T1000 (cell line): ENCODE data around the gene NAP1L4.

Experiments used
- DNase-seq: peaks from one replicate; lab custom pipeline; 2025; ENCODE audit warnings: mixed read lengths; lab: John Stamatoyannopoulos, UW

Gene NAP1L4

DNA sequence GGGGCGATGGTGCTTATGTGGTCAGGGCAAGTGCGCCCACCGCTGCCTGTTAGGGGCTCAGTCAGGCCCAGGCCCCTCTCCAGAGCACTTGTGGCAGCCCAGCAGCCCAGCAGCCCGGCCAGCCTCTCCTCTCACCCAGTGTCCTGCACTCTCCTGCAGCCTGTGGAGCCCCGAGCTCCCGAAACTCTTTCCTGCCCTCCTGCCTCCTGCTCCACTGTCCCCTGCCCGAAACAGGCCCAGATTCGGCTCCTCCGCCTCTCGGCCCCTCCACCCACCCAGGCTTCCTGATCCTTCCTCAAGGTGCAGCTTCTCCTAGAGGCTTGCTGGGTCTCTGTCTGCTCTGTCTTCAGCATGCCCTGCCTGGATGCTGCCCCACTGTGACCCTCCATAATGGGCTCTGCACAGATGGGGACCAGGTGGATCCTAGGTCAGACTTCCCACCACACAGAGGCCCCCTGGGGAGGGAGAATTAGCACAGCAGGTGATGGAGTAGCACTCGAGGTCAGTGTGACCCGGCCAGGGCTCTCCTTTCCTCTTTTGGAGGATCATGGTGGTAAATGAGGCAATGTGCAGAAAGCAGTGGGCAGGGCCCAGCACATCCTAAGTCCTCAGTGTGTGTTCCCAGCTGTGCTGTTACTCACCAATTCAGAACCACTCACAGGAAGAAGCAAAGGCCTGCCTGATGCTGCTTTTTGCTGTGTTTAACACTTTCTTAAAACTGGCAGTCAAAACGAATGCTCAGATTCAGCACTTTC lies 18.6 kb upstream of the NAP1L4 start:
- DNase-seq: no peak

DNA sequence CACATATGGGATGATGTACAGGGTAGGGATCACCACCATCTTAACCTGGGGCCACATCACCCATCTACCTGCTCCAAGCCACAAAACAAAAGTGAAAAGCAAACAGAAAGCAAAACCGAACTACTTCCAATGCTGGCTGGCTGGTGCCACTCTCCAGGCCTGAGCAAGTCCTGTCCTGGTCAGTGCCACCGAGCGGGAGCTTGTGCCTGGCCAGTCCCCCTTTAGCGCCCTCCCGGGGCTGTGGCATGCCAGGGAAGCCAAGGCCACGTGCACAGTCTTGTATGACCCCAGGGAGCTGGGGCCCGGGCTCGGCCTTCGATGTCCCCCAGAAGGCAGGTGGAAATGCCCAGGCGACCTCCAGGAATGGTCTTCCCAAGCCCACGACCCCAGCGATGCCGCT lies 17.9 kb upstream of the NAP1L4 start:
- no peak for DNase-seq

DNA sequence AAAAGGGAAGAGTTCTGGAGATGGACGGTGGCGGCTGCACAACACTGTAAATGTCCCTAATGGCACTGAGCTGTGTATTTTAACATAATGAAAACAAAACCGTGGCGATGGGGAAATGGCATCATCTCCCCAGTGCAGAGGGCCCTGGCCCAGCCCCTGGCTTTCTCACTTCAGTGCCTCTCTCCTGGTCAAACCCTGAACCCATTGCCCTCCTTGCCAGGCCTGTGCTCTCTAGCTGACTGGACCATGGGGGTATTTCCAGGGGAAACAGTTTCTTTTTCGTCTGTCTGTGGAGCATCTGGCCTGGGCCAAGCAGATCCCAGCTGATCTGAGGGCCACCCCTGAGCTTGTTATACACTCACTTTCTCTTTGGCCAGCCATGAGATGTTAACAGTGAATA lies 17.4 kb upstream of the NAP1L4 start:
- DNase-seq: no peak

DNA sequence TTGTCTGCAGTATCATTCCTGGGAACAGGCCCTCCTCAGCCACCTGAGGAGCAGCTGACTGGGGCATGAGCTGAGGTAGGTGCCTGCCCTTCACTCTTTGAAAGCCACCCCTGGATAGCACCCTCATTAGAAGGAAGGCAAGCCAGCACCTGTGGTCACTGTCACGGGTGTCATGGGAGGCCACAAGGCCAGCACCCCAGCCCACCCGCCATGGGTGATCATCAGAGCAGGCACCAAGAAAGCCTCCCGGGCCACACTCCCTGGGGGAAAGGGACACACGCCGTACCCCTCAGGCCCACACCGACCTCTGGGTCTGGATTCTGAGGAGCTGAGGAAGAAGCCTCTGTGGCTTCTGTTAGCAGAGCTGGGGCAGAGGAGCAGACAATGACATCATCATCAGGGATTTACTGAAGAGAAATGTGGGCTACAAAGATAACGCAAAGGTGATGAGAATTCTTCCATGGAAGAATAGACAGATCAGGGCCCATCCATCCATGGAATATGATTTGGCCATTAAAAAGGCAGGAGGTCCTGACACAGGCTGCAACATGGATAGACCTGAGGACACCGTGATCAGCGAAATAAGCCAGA lies 16.7 kb upstream of the NAP1L4 start:
- DNase-seq: no peak

DNA sequence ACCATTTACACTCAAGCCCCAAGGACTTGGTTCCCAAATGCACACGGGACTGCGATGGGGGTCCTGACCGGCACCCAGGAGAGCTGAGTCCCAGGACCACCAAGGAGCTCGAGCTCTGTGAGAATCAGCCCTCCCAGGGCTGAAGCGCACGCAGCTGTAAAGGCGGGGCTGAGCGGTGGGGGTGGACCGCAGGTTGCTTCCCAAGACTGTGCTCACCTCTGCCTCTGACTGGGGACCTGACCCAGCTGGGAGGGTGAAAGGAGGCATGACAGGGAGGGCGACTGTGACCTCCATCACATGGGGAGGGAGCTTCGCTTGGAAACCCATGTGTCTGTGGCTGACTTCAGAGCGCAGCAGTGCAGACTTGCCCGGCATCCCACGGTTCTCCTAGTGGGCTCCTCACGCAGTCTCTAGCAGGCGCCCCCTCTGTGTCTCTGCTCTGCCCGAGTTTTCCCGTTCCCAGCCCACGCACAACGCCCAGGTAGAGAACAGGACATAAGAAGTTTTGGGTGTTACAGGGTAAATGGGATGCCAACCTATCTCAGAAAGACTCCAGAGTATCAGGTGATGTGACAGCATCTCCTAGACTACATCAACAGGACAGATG lies 15.4 kb upstream of the NAP1L4 start:
- no peak for DNase-seq

DNA sequence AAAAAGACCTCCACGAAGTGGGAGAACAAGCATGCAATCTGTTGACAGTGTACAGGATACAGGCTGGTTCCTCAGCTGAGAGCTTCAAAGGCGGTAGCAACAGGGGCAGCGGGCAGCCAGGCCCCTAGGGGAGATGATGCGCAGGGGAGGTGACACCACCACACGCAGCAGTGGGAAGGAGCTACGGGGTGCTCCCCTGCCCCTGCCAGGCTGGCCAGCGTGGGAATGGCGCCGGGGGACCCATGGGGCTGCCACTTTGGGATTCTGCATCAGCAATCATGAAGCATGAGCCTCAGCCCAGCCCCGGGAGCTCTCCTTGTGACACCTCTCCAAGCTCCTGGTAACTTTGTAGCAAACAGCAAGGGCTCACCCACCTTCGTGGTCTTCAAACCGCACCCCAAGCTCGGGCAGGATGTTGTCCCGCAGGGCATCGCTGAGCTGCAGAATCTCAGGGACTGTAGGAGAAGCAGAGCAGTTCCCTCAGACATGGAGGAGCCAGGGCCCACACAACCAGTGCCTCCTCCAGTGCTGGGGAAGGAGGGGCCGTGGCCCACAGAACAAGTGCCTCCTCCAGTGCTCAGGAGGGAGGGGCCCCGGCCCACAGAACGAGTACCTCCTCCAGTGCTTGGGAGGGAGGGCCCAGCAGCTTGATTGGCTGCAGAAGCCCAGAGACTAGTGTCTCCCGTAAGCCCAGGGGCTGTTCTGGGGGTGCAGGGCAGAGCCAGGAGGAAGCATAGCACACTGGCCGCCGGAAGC lies 14.6 kb upstream of the NAP1L4 start:
- DNase-seq: no peak

DNA sequence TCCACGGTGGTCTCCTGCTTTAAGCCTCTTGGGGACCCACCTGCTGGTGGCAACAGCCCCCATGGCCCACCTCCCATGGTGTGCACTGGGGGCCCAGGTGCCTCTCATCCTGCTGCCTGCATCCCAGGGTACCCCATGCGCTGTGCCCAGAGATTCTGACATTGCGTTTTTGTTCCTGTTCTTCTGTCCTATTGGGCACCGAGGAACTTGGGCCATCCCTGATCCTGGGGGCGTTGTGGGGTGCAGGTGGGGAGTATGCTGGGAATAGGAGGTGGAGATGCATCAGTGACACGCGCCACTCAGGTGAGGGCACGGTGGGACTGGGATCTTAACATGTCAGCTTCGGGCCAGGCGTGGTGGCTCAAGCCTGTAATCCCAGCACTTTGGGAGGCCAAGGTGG lies 12.4 kb upstream of the NAP1L4 start:
- no peak for DNase-seq

DNA sequence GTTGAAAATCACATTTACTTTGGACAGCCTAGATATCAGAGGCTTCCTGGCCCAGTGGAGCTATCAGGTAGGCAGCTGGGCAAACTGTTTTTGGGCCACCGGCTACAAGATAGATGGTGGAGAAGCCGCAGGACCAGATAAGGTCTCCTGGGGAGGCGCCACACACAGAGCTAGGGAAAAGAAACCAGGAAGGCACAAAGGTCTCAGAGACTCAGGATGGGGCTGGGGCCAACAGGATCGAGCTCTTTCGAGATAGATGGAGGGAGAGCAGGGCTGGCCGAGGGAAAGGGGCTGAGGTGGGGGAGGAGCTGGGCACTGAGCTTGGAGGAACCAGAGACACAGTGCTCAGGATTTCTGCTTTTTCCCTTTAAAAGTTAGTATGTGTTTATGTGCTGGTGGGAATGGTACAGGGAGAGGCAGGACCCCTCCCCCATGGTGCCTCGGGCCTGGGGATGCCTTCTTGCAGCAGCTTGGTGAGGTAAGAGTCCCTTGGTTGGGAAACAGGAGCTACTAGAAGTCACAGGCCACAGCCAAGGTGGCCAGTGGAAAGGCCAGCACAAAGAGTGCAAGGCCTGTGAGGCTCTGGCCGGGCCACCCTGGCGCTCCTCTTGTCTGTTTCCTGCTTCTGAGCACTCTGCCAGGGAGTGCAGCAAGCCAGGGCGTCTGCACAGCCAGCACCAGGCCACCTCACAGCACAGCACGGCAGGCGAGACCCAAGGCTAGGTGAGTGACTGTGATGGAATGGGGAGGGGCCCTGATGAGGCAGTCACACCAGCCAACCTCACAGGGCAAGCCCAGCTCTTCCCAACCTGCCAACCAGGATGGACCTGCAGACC lies 11.5 kb upstream of the NAP1L4 start:
- no peak for DNase-seq

DNA sequence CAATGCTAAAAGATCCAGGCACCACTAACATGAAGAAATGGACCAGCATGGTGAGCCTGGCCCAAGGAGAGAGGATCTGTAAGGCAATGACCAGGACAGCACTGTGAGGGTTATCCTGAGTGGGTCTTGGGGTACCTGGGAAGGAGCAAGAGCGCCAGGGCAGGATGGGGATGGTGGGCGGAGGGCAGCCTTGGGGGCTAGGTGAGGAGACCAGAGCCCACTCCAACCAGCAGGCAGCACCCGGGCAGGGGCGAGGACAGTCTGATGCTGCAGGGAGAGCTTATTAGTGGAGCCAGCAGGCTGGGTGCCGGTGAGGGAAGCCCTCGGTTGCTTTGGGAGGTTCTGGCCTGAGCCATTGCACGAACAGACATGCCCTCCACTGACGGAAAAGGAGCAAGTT lies 10.7 kb upstream of the NAP1L4 start:
- no peak for DNase-seq

DNA sequence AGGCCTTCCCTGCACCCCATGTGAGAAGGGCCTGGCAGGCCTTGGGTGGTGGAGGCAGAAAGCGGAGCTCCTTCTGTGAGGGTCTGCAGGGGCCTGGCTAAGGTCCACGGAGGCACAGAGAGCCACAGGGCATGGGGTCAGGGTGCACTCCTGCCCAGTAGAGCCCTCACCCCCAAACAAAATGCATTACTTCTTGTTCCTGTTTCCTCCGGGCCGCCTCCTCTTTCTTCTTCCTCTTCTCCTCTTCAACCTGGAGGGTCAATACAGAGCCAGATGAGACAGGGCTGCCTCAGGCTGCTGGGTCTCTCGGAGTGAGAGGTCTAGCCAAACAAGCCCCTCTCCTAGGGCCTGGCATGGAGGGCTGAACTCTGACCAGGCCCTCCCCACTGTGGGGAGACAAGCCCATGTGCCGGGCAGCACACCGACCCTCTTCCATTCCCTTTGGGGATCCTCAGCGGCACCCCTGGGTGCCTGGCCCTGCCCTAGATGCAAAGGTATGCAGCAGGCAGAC lies 10.3 kb upstream of the NAP1L4 start:
- DNase-seq: no peak

DNA sequence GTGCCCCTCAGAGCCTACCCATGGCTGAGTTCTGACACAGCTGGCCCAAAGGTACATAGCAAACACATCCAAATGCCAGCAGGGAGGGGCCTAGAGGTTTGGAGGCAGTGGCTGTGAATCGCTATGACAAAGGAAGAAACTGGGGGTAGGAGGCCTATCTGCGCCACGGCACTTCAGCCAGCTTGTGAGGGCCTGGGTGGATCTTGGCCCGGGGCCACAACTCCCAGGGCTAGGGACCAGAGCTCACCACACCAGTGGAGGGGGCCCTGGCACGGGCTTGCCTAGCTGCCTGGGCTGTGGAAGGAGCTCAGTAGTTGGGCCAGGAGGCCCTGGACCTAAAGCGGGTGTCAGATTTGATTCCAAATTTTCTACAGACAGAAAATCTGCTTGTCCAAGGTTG lies 9.4 kb upstream of the NAP1L4 start:
- no peak for DNase-seq

DNA sequence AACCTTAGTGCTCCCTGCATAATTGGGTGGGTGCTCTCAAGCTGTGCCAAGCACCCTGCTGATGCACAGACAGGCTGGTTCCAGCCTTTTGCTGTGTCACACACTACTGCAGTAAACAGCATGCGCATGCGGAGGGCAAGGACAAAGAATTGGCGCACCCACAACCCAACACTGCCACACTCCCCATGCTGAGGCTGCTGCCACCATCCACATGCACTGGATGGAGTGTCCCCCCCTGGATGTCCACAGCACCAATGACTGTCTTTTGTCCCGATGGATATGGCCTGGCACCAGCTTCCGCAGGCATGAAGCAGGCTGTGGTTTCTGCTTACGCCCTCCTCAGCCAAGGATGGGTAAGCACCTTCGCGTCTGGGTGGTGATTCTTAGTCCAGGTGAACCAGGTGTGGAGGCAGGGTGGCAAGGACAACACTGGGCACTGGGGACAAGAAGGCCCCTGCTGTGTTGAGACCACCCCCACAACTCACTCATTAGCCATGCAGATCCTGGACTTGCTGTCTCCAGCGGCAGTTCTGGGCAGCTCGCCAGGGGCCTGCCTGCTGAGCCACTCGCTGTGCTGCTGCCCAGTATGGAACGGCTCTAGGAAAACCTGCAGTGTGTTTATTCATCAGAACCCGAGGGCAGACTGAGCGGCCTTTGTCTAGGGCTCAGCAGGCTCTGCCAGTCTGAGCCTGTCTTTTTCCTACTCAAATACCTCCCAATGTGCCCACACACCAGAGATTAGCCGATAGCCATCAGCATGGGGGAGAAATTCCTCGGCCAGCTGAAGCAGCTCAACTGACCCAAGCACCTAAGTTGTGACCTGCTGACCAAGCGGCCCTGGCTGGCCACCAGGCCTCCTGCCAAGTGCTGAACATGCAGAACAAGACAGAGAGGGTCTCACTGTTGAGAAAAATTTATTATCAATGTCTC lies 8.2 kb upstream of the NAP1L4 start:
- DNase-seq: no peak

DNA sequence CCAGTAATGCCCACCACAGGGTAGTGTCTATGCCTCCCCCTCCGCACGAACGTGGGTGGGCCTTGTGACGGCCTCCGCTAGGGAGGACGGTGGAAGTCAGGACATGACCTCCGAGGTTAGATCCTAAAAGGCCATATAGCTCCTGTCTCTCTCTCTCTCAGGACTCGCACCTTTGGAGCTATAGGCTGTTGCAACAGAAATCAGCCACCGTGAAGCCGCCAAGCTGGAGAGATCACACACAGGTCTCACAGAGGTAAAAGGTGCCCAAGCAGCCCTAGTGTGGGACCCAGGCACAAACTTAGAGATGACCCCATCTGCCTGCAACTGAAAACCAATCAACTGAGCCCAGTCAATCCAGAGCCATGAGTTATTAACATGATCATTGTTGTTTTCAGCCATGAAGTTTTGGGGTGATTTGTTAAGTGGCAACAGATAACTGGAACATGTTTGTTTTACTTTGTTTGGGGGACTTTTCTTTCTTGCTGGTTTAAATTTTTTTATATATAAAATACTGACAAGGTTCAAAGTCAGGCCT lies 7.4 kb upstream of the NAP1L4 start:
- DNase-seq: no peak

DNA sequence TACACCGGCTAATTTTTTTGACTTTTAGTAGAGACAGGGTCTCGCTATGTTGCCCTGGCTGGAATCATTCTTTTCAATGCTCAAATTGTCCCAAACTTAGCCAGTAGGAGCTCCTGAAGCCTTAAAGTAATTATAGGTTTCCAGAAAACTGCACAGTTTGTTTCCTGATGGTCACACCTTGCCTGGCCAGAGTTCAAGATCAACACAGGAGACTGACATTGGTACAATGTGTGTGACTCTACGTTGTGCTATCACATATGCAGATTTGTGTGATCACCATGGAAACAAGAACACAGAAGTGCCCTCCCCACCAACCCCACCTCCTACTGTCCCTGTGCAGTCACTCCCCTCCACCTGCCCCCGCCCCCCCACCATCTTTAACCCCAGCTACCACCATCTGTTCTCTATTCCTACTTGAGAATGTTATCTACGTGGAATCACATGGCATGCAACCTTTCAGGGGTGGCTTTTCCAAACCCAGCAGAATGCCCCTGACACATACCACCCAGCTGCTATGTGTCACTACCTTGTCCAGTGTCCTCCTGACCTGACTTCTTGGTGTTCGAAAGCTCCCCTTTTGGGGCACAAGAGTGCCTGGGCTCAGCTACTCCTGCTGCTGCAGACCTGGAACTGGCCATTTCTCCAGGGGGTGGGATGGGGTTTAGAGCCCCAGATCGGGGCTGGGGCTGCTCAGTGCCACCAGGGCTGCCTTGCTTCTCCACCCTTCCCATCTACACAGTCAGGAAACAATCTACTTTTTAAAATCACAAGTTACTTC lies 6.1 kb upstream of the NAP1L4 start:
- no peak for DNase-seq

DNA sequence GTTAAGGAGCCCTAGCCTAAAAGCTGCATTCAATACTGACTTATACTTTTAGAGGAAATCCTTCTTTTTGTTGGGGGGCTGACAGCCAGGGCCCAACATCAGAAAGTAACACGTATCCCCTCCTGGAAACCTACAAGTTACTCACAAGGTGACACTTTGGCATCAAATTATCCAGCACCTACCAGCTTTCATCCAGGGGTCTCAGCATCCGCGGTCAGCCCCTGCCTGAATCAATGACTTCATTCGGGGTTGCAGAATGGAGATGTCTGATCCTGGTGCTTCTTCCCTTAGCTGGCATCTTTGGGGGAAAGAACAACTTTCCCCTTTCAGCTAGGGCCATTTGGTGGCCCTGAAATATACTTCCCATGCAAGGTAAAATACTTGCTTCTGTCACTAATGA lies 5.3 kb upstream of the NAP1L4 start:
- DNase-seq: no peak

DNA sequence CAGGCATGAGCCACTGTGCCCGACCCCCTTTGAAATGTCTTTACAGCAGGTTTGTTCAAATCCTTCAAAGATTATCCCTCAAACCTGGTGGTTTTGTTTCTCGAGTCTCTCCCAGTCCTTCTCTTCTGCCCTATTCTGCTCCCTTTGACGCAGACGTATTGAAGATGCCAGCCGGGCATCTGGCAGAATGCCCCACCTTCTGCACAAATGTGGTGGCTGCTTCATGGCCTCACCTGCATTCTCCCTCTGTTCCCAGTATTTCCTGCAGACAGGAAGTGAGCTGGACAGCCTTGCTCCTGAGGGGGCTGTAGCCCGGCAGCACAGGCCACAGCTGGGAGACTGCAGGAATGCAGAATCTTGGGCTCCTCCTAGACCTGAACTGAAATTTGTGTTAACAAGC lies 4.8 kb upstream of the NAP1L4 start:
- DNase-seq: no peak

DNA sequence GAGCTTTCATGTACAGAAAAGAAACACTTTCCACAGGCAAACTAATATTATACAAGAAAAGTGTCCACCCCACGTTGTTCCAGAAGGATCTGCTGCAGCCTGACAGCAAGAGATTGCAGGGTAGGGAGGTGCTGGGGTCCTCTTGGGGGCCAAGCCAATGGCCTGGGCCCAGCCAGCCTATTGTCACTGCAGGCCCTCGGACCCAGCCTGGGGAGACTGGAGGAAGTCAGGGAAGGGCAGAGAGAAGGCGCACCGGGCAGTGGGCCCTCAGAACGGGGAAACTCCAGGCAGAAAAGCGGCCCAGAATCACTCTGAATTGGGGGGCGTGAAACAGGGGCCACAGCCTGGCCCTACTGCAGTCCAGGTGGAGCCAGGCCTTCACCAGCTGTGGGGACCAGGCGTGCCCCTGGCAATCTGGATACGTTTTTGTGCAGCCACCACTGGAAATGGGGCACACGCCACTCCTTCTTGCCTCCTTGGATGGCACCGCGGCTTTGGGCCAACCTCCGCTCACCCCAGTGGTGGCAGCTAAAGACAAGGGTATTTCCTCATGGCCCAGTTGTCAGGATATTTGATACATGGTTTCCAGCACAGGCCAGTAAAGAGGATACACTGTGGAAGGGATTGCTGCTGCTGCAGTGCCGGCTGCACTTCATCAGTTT lies 3.9 kb upstream of the NAP1L4 start:
- no peak for DNase-seq

DNA sequence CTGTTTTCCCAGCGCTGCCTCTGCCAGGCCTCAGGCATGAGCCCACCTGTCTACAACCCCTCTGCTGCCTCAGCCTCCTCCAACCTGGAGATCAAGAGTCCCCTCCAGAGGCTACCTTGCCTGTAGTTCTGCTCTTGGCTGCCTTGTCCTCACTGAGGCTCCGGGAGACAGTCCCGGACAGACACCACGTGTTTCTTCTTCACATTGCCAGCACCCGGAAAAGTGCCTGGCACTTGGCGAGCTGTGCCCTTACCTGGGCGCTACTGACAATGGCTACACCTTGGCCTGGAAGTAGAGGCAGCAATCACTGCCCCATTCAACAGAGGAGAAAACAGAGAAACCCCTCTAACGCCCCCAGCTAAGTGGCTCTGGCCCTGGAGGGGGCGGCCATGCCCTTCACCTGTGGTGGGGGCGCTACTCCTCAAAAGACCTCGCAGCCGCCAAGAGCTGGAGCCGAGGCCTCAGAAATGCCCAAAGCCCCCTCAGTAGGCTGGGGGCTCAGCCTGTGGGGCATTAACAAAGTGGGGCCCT lies 3.0 kb upstream of the NAP1L4 start:
- no peak for DNase-seq

DNA sequence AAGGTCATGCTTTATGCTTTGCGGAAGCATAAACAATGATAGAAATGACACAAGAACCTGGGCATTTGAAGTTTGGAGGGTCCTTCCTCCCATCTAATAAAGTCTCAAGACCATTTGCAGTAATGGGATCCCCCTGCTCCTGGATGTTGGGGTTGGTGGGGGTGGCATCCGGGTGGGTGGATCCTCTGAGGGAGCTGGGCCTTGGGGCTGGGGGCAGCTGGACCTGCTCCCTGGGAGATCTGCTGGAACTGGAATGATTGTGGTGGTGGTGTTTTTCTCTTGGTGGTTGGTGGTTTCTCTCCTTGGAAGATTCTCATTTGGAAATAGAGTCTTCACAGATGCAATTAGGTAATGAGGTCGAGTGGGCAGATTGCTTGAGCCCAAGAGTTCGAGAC lies 2.2 kb upstream of the NAP1L4 start:
- DNase-seq: no peak
